SH-SY5Y (cell line): Measurements from ENCODE around the gene SIM2.

Experiments used
- GATA2 ChIP-seq: IDR thresholded peaks from 2 replicates; pipeline ENCODE4 v1.6.1; 2011; ENCODE audit warnings: mild to moderate bottlenecking, low read depth, low read length
- GATA3 ChIP-seq: IDR thresholded peaks from 2 replicates; pipeline ENCODE4 v1.6.1; 2011; ENCODE audit warnings: low read depth, mild to moderate bottlenecking, low read length, moderate library complexity

DNA sequence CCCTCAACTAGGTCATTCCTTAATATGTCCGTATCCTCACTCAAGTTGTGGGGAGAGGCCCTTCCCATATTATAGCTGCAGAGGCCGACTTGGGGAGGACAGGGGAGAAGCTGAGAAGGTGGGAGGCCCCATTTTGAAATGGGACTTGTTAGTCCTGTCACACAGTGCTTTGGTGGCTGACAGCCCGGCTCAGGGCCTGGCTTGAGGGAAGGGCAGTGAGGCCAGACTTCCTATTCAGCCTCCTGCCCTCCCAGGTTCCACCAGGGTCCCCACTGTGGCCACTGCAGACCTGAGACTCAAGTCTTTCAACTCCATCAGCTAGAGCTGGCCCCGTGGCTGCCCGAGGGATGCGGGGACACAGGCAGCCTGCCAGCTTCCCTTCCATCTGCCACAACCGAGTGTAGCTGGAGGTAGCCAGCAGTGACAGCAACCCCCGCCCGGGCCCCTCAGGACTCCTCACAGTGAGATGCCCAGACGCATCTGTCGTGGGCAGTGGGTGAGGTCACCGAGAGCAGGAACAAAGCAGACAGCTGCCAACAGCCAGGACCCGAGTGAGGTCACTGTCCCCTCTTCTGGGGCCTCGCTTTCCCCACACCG, 36.9 kb downstream of the SIM2 start:
- TF ChIP-seq GATA2: no peak
- no peak for TF ChIP-seq GATA3
